NB4 (cell line): ENCODE data around the gene EIF4EBP2.

ENCODE experiments used
- DNase-seq: peaks from one replicate; pipeline ENCODE4 v3.0.0; 2010; ENCODE audit warnings: low read depth
- H3K4me3 ChIP-seq: one replicate; pipeline ENCODE4 v1.5.1; 2011; ENCODE audit warnings: mild to moderate bottlenecking, low read depth, low read length, moderate library complexity
- MYC ChIP-seq: IDR thresholded peaks from 2 replicates; pipeline ENCODE4 v1.6.1; 2011; ENCODE audit warnings: low read depth, low read length
- POLR2A ChIP-seq: IDR thresholded peaks from 2 replicates; pipeline ENCODE4 v1.6.1; 2011; ENCODE audit warnings: mild to moderate bottlenecking; ENCODE audit not compliant: insufficient read length; ENCODE audit errors: extremely low read depth
- TF ChIP-seq, protein P1 (sequence below): IDR thresholded peaks from one replicate; pipeline ENCODE4 v1.5.1; 2012; ENCODE audit warnings: low read depth, low read length
- TF ChIP-seq, protein P2 (sequence below): IDR thresholded peaks from 2 replicates; pipeline ENCODE4 v1.6.1; 2011; ENCODE audit warnings: low read depth, low read length

The EIF4EBP2 gene

DNA sequence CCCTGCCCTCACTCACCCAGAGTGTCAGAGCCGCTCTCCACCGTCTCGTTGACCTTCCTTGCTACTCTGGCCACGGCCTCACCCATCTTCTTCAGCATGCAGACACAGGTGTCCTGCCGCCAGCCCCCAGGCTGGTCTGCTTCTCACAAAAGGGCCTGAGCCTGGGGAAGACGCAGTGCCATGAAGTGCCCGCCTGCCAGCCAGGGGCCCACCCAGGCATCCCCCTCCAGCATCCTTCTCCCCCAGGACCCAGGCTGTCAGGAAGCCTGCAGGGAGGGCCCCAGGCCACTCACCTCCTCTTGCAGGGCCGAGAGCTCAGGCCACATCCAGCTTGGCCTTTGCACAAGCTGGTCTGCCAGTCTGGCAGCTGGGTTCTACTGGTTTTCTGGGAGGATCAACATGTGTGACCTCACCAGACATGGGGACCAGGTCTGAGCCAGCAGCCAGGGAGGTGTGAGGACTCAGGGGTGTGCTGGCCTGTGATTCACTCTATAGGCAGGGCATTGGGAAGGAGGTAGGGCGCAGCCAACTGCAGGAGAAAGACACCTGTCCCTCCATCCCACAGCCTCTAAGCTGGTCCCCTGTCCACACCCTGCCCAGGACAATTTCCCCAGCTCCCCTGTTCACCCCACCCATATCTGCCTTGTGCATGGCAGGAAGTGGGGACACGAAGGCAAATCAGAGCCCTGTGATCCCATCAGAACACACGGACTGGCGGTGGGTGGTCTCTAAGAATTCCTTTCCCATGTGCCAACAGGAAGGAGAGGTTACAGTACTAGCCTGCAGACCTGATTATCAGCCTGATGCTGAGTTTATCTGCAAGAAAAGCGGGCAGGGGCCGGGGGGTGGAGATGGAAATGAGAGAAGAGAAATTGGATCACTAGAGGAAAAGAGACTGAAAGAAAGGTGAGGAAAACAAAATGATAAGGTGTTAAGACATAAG, 27.2 kb upstream of the EIF4EBP2 start:
- no peak for DNase-seq
- H3K4me3 ChIP-seq, result no peak overlapping the region
- no peak for TF ChIP-seq POLR2A
- TF ChIP-seq, protein P1, sequence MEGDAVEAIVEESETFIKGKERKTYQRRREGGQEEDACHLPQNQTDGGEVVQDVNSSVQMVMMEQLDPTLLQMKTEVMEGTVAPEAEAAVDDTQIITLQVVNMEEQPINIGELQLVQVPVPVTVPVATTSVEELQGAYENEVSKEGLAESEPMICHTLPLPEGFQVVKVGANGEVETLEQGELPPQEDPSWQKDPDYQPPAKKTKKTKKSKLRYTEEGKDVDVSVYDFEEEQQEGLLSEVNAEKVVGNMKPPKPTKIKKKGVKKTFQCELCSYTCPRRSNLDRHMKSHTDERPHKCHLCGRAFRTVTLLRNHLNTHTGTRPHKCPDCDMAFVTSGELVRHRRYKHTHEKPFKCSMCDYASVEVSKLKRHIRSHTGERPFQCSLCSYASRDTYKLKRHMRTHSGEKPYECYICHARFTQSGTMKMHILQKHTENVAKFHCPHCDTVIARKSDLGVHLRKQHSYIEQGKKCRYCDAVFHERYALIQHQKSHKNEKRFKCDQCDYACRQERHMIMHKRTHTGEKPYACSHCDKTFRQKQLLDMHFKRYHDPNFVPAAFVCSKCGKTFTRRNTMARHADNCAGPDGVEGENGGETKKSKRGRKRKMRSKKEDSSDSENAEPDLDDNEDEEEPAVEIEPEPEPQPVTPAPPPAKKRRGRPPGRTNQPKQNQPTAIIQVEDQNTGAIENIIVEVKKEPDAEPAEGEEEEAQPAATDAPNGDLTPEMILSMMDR, result no peak
- TF ChIP-seq, protein P2, sequence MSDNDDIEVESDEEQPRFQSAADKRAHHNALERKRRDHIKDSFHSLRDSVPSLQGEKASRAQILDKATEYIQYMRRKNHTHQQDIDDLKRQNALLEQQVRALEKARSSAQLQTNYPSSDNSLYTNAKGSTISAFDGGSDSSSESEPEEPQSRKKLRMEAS, result no peak
- no peak for TF ChIP-seq MYC

DNA sequence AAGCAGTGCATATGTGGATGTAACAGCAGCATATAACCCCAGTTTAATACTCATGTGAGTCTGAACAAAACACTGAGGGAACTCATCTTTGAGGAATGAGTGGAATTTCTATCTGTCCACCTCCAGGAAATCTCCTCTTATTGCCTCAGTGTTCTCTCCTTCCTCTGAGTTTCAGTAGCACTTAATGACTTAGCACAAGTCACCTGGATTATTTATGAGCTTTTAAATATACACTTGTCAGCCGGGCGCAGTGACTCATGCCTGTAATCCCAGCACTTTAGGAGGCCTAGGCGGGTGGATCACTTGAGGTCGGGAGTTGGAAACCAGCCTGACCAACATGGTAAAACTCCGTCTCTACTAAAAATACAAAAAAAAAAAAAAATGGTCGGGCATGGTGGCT, 25.8 kb upstream of the EIF4EBP2 start:
- DNase-seq, result no peak
- TF ChIP-seq, protein P1, result no peak
- no peak overlapping the region for H3K4me3 ChIP-seq

DNA sequence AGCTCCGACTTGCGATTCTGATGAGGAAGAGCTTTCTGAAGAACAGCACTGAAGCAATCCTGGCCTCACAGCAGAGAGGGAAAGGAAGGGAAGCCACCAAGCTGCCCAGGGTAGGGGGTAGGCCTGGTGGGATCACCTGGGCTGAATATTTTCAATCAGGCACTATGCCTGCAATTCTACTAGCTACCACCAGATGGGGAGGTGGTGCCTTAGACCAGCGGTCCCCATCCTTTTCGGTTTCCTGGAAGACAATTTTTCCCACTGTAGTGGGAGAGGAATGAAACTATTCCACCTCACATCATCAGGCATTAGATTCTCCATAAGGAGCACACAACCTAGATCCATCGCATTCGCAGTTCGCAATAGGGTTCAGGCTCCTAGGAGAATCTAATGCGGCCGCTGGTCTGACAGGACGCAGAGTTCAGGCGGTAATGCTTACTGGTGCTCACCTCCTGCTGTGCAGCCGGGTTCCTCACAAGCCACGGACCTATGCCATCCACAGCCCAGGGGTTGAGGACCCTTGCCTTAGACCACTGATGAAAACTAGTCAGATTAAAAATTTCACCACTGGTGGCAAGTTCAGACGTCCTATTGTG, 24.3 kb upstream of the EIF4EBP2 start:
- peak; percentile 50 for DNase-seq
- TF ChIP-seq, protein P2, result no peak
- TF ChIP-seq, protein P1, result peak; percentile 93
- no peak for TF ChIP-seq MYC
- no peak overlapping the region for H3K4me3 ChIP-seq

DNA sequence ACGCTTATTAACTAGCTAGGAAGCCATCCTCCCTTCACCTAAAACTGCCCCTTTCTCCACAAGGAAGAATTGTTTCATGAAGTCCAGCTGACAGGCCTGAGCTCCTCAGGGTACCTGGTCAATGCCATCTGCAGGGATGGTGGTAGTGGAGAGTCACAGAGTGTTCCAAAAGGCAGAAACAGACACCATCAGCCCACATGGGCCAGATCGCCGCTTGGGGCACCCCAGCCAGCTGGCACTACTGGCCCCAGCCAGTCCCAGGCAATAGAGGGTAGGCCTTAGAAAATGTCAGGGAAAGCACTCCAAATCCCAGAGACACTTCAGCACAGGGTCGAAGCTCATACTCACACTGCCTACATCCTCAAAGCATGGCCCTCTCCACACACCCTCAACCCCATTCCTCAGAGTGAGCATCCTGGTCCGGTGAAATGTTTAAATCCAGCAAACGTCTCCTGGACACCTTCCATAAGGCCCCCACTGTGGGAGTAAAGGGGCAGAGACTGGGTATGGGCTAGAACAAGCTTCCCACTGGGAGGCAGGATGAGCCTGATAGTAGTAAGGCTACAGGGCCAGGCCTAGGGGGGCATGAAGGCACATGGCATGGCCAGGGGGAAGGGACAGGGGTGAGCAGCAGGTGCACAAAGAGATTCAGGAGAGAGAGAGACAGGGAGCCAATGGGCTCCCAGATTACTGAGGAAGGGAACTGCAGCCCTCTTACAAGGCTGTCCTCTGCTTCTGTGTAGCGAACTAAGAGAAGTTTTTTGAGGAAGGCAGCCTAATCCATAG, 23.4 kb upstream of the EIF4EBP2 start:
- H3K4me3 ChIP-seq, result no peak overlapping the region
- no peak for DNase-seq
- TF ChIP-seq, protein P1, result no peak
- TF ChIP-seq MYC, result no peak
- TF ChIP-seq, protein P2, result no peak

DNA sequence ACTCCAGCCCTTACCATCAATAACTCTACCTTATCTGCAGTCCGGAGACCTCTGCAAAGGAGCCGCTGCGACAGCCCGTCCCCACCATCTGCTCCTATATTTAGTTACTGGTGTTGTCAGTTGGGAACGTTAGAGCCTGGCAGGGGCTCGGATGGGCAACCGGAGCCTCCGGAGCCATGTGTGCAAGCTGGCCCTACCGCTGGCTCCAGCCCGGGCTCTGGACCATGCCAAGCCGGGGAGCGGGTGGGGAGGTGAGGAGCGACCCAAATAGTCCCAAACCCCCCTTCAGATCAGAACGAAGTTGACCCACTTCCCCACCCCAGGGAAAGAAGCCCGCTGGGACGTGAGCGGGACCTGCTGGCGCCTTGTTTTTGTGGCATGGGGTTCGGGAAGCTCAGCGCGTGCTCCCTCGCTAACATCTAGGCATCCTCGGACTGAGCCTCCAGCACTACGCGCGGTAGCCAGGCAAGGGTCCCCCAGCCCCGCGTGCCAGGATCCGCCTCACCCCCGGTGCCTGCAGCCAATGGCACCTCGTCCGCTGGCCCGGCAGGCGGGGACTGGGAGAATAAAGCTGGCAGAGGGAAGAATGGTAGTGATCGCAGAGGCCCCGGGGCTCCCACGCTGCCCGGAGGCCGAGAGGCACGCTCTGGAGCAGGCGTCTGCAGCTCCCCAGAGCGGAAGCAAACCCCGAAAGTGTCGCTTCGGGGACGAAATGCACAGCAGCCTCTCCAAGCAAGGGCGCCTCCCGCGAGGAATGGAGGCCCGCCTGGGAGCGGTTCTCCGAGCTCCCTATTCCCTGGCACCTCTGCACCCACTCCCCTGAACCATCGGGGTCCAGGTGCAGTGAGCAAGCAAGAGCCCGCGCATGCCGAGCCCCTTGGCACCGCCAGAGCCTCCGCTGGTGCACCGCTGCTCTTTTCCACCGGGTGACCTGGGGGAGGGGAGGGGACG, 22.2 kb upstream of the EIF4EBP2 start:
- H3K4me3 ChIP-seq, result peak overlapping the region; percentile 75
- DNase-seq, result peak; percentile 73
- TF ChIP-seq, protein P2, result peak; percentile 52
- TF ChIP-seq MYC, result peak; percentile 66
- no peak for TF ChIP-seq POLR2A
